OCI-LY7 (cell line): ENCODE data around the gene PSMD1.

ENCODE experiments used
- CTCF ChIP-seq: fragments of 200-600 bp; sonication (generic); conservative IDR thresholded peaks from 2 replicates; pipeline ENCODE4 v1.5.1; 2014; ENCODE audit warnings: mild to moderate bottlenecking, antibody characterized with exemption, low read length, moderate library complexity, mixed read lengths
- EZH2phosphoT487 ChIP-seq: fragments of 200-600 bp; sonication (generic); IDR thresholded peaks from 2 replicates; pipeline ENCODE4 v1.6.1; 2018; ENCODE audit warnings: low read depth, borderline replicate concordance, mild to moderate bottlenecking, mixed run types, antibody characterized with exemption, low read length, moderate library complexity, mixed read lengths

- TF ChIP-seq CTCF (no peak), EZH2phosphoT487 (no peak)
Observed at GRCh38 chr2:231117922-231118613, 61.4 kb downstream of the PSMD1 start.
